Spleen (tissue), 11 donors: ENCODE measurements around the gene GPR62. TPM values are rescaled to one million over a fixed set of nuclear protein-coding genes. Genes with fewer than 3 reads are reported as not detected.

ENCODE experiments used
- DNase-seq: peaks from one replicate; pipeline ENCODE4 v3.0.0-alpha.2; 2020
- H3K27ac ChIP-seq, 8 donors: fragments of 200-600 bp; sonication (generic) in 7 of 8; 1 replicate in 4 of 8; 2 replicates in 4 of 8; pipeline versions ENCODE4 v1.5.0 to v1.8.0; 2016 to 2021; ENCODE audit warnings: inconsistent platforms in 4 of 8, mild to moderate bottlenecking in 4 of 8, moderate library complexity in 1 of 8
- H3K27me3 ChIP-seq, 7 donors: fragments of 200-600 bp; sonication (generic) in 6 of 7; replicated peaks in 1 of 7; 1 replicate in 4 of 7; 2 replicates in 3 of 7; pipeline versions ENCODE4 v1.5.0 to v1.8.0; 2016 to 2021; ENCODE audit warnings: inconsistent platforms in 3 of 7, mild to moderate bottlenecking in 1 of 7
- H3K36me3 ChIP-seq, 6 donors: fragments of 200-600 bp; sonication (generic) in 5 of 6; 1 replicate in 4 of 6; 2 replicates in 2 of 6; pipeline versions ENCODE4 v1.5.0 to v1.8.0; 2016 to 2021; ENCODE audit warnings: inconsistent platforms in 2 of 6
- H3K4me1 ChIP-seq, 6 donors: fragments of 200-600 bp; sonication (generic) in 5 of 6; 1 replicate in 3 of 6; 2 replicates in 3 of 6; pipeline versions ENCODE4 v1.5.0 to v1.8.0; 2016 to 2021; ENCODE audit warnings: inconsistent platforms in 3 of 6
- H3K4me3 ChIP-seq, 8 donors: fragments of 200-600 bp; sonication (generic) in 7 of 8; 1 replicate in 4 of 8; 2 replicates in 4 of 8; pipeline versions ENCODE4 v1.5.0 to v1.8.0; 2016 to 2021; ENCODE audit warnings: inconsistent platforms in 4 of 8, mild to moderate bottlenecking in 4 of 8, moderate library complexity in 2 of 8
- H3K9me3 ChIP-seq, 8 donors: fragments of 200-600 bp; sonication (generic) in 7 of 8; 1 replicate in 4 of 8; 2 replicates in 4 of 8; pipeline versions ENCODE4 v1.5.0 to v1.8.0; 2016 to 2021; ENCODE audit warnings: inconsistent platforms in 4 of 8
- CTCF ChIP-seq, 11 experiments: fragments of 200-600 bp in 7 of 11; fragments of 450-650 bp in 4 of 11; sonication (generic) in 4 of 11; IDR thresholded peaks in 8 of 11; conservative IDR thresholded peaks in 3 of 11; 1 replicate in 7 of 11; 2 replicates in 4 of 11; pipeline versions ENCODE4 v1.4.0 to v1.8.0; 2016 to 2021; ENCODE audit warnings: antibody characterized with exemption in 11 of 11, inconsistent platforms in 4 of 11, mild to moderate bottlenecking in 1 of 11
- POLR2A ChIP-seq, 3 donors: fragments of 450-650 bp; IDR thresholded peaks; one replicate each; pipeline ENCODE4 v1.5.1; 2017; ENCODE audit warnings: antibody characterized with exemption in 3 of 3, mild to moderate bottlenecking in 1 of 3
- POLR2AphosphoS5 ChIP-seq, 3 donors: sonication (generic); formaldehyde crosslinking; IDR thresholded peaks; one replicate each; pipeline ENCODE4 v1.5.1; 2017; ENCODE audit warnings: antibody characterized with exemption in 3 of 3
- WGBS, 5 donors: extraction: QIAGEN DNeasy Blood & Tissue Kit in 3 of 5; methylation state at CpG; one replicate each; pipeline versions ENCODE4 v1.1.5 to v1.1.7; 2013 to 2018; 5-methylcytosine and 5-hydroxymethylcytosine counted together
- intact Hi-C: fragments of 100-400 bp; cut with DNase I; formaldehyde crosslinking; loops from one replicate; pipeline ENCODE4 v1.15.0; 2023; ENCODE audit warnings: low total_unique reads
- polyA plus RNA-seq, 3 donors: library from polyadenylated mRNA; stranded (reverse); fragments of 200-250 nt; gene quantifications; one replicate each; pipeline ENCODE4 v1.2.1, GENCODE V29; 2013
- total RNA-seq, 7 donors: library from RNA; depleted of rRNA in 3 of 7; stranded (reverse); fragments of >200 nt in 3 of 7; fragmentation: NEBNext Ultra II Directional in 4 of 7; extraction: Animal tissue kit (Norgen Biotek cat#: 25700) in 4 of 7; gene quantifications; one replicate each; pipeline versions ENCODE4 v1.1.0 to v1.2.1, GENCODE V29; 2016 to 2021
- donor health status: healthy with polysubstance abuse.
- donor health status: DM: no; HTN: no; CAD: no; lungs with moderate emphysema.
- donor health status: DM: no; HTN: no; CAD: no.
- donor health status: Bipolar disorder and iron deficiency.
- donor health status: healthy.
- donor health status: DM: no; HTN: no; CAD: no.
- donor health status: DM: yes; HTN: yes; CAD: no.

Gene GPR62
- total and polyA plus RNA-seq, 10 donors: 0.04 to 0.39 (median 0.05) TPM; not detected in 6

GRCh38 chr3:51997172-51997571 is 42.0 kb downstream of the GPR62 start:
- Histone ChIP-seq H3K4me1 (peaks cover 16 to 51% (median 40%) of the 10 kb centered on the region in 6 donors), H3K27me3 (no peaks in the 10 kb centered on the region), H3K36me3 (peaks cover 4 to 29% (median 27%) of the 10 kb centered on the region in 6 donors), H3K4me3 (no peak overlapping the region), H3K27ac (no peak overlapping the region), H3K9me3 (no peaks in the 10 kb centered on the region)
- intact Hi-C loops: loop anchor here (10.0 kb wide), 1 partner anchor 52 kb away; the partner anchor contains the start of genes PARP3 and RRP9
- no peak for DNase-seq
- TF ChIP-seq POLR2AphosphoS5 (IDR thresholded peaks at IDR 0.05): no peak
- no peak for TF ChIP-seq CTCF (IDR thresholded peaks at IDR 0.05 in 8 of 11, conservative IDR thresholded peaks at IDR 0.05 in 3 of 11)
- no peak for TF ChIP-seq POLR2A (IDR thresholded peaks at IDR 0.05)
- WGBS, 5 donors: 42 to 65% (median 54%) methylated on average over 2 of the region's 2 CpGs

GRCh38 chr3:51997935-51998596 is 42.9 kb downstream of the GPR62 start:
- no peak overlapping the region for H3K4me3 ChIP-seq
- intact Hi-C loops: loop anchor here (10.0 kb wide), 1 partner anchor 53 kb away; the partner anchor contains the start of genes PARP3 and RRP9
- H3K9me3 ChIP-seq: no peaks in the 10 kb centered on the region
- TF ChIP-seq POLR2A (IDR thresholded peaks at IDR 0.05) (no peak), POLR2AphosphoS5 (IDR thresholded peaks at IDR 0.05) (no peak), CTCF (IDR thresholded peaks at IDR 0.05 in 8 of 11, conservative IDR thresholded peaks at IDR 0.05 in 3 of 11) (no peak)
- peaks cover 16 to 42% (median 32%) of the 10 kb centered on the region in 6 donors for H3K4me1 ChIP-seq
- H3K27ac ChIP-seq: no peak overlapping the region
- peaks cover 4 to 20% (median 18%) of the 10 kb centered on the region in 6 donors for H3K36me3 ChIP-seq
- 80 to 86% (median 84%) methylated on average over 7 of the region's 7 CpGs for WGBS, 5 donors
- DNase-seq: no peak
- H3K27me3 ChIP-seq: no peaks in the 10 kb centered on the region

- 74 to 80% (median 77%) methylated on average over 7 of the region's 7 CpGs for WGBS, 5 donors
- intact Hi-C loops: loop anchor here (10.0 kb wide), 1 partner anchor 54 kb away; the partner anchor contains the start of genes PARP3 and RRP9
- Histone ChIP-seq H3K9me3 (no peaks in the 10 kb centered on the region), H3K4me1 (peaks cover 11 to 35% (median 29%) of the 10 kb centered on the region in 6 donors), H3K27ac (no peak overlapping the region), H3K27me3 (no peaks in the 10 kb centered on the region), H3K4me3 (no peak overlapping the region), H3K36me3 (peaks cover 4 to 13% (median 12%) of the 10 kb centered on the region in 6 donors)
- no peak for DNase-seq
- TF ChIP-seq CTCF (IDR thresholded peaks at IDR 0.05 in 8 of 11, conservative IDR thresholded peaks at IDR 0.05 in 3 of 11): no peak
- TF ChIP-seq POLR2AphosphoS5 (IDR thresholded peaks at IDR 0.05): no peak
- TF ChIP-seq POLR2A (IDR thresholded peaks at IDR 0.05): no peak
These were observed 43.6 kb downstream of the GPR62 start for GRCh38 chr3:51998774-51999173.

GRCh38 chr3:51999846-52000245 is 44.7 kb downstream of the GPR62 start:
- Histone ChIP-seq H3K4me3 (no peak overlapping the region), H3K27ac (no peak overlapping the region), H3K4me1 (peaks cover 2 to 34% (median 27%) of the 10 kb centered on the region in 6 donors), H3K36me3 (peaks cover 0 to 3% (median under 1%) of the 10 kb centered on the region in 6 donors), H3K27me3 (no peaks in the 10 kb centered on the region), H3K9me3 (no peaks in the 10 kb centered on the region)
- TF ChIP-seq POLR2AphosphoS5 (IDR thresholded peaks at IDR 0.05): no peak
- no peak for TF ChIP-seq CTCF (IDR thresholded peaks at IDR 0.05 in 8 of 11, conservative IDR thresholded peaks at IDR 0.05 in 3 of 11)
- TF ChIP-seq POLR2A (IDR thresholded peaks at IDR 0.05): no peak
- 84 to 92% (median 89%) methylated on average over 2 of the region's 2 CpGs for WGBS, 5 donors
- intact Hi-C loops: loop anchor here (2.0 to 10.0 kb wide), 4 partner anchors 55 to 143 kb away; partner anchors contain the start of genes DUSP7, PARP3 and RRP9
- DNase-seq: no peak
